ENCODE results near the gene ARHGEF33.
A peak's percentile ranks its signal among the peaks of the same experiment; 100 is the strongest.

The ARHGEF33 gene

GRCh38 chr2:39018638-39019037, 129.0 kb downstream of the ARHGEF33 start:
- no peak for DNase-seq (ENCODE audit: low read depth)

- DNase-seq (ENCODE audit: low read depth) = no peak
Observed at GRCh38 chr2:39020383-39020782, 130.7 kb downstream of the ARHGEF33 start.

- no peak for DNase-seq (ENCODE audit: low read depth)
Observed at GRCh38 chr2:39022642-39023235, 133.1 kb downstream of the ARHGEF33 start.

GRCh38 chr2:39023649-39024048, 134.0 kb downstream of the ARHGEF33 start:
- no peak for DNase-seq (ENCODE audit: low read depth)

- peak; percentile 18 for DNase-seq (ENCODE audit: low read depth)
Observed at GRCh38 chr2:39024833-39025232, 135.2 kb downstream of the ARHGEF33 start.

Measured in amniotic epithelial cell (primary cell).